K562 (cell line): ENCODE results near the gene PRKG1. TPM values are rescaled to one million over a fixed set of nuclear protein-coding genes. Genes with fewer than 3 reads are reported as not detected.
"Not testable (repeated sequence)": the region's sequence is repeated elsewhere in the genome, so short reads cannot be mapped to it uniquely, and the experiment has no call there.

Source experiments
- ATAC-seq: fragments of 200-7000 bp; cut with Tn5 transposase; 3 replicates; pipeline ENCODE4 v1.9.1; 2020; ENCODE audit warnings: moderate library complexity
- BruUV-seq: library from RNA; stranded (reverse); fragments of 400-500 nt; replicated peaks from 2 replicates; lab custom pipeline; 2021; lab: Mats Ljungman, UMichigan
- CTCF ChIA-PET: fragments of 300-600 bp; formaldehyde crosslinking; extraction: SDS; loops from one replicate; lab custom pipeline; 2021; ENCODE audit warnings: low intra/inter-chr PET ratio; lab: Yijun Ruan, JAX
- POLR2A ChIA-PET: fragments of 300-600, 350-650 bp; sonication (Branson Sonifier 250); formaldehyde crosslinking; extraction: SDS; loops from one replicate; lab custom pipeline; 2021; ENCODE audit warnings: antibody characterized with exemption, inconsistent platforms; lab: Yijun Ruan, JAX
- DNase-seq, 4 experiments: peaks; one replicate each; pipeline versions ENCODE4 v3.0.0 to v3.0.0-alpha.2; 2011 to 2018; ENCODE audit warnings: low spot score in 3 of 4, mixed read lengths in 3 of 4; ENCODE audit errors: extremely low read depth in 1 of 4
- FAIRE-seq: peaks from 2 replicates; lab custom pipeline; 2011; peaks lifted over from hg19 to GRCh38; lab: Jason Lieb, UNC
- H2AFZ ChIP-seq: 2 replicates; pipeline ENCODE4 v1.6.0; 2011; ENCODE audit warnings: low read depth, low read length, control low read depth, inconsistent platforms
- H3K27ac ChIP-seq: fragments of 200-600 bp; 3 replicates; pipeline ENCODE4 v1.8.0; 2011; ENCODE audit warnings: low read depth, mild to moderate bottlenecking, control low read depth, inconsistent platforms, low read length, moderate library complexity, mixed read lengths; ENCODE audit errors: extremely low read depth
- H3K27me3 ChIP-seq, 2 experiments: fragments of 300-600 bp in 1 of 2; 2 replicates in 1 of 2; 3 replicates in 1 of 2; pipeline versions ENCODE4 v1.6.0 to v1.8.0; 2011; ENCODE audit warnings: inconsistent platforms in 2 of 2, low read length in 2 of 2, mild to moderate bottlenecking in 1 of 2, mixed read lengths in 1 of 2, moderate library complexity in 1 of 2; ENCODE audit not compliant: control insufficient read depth in 2 of 2, insufficient read depth in 2 of 2
- H3K36me3 ChIP-seq: fragments of 300-600 bp; 3 replicates; pipeline ENCODE4 v1.8.0; 2011; ENCODE audit warnings: mild to moderate bottlenecking, low read length, inconsistent platforms; ENCODE audit not compliant: control insufficient read depth, insufficient read depth
- H3K4me1 ChIP-seq, 2 experiments: fragments of 200-600 bp in 1 of 2; replicated peaks in 1 of 2; 2 replicates in 1 of 2; 3 replicates in 1 of 2; pipeline versions ENCODE4 v1.5.1 to v1.8.0; 2011; ENCODE audit warnings: inconsistent platforms in 2 of 2, low read length in 2 of 2, mild to moderate bottlenecking in 1 of 2, mixed read lengths in 1 of 2, moderate library complexity in 1 of 2; ENCODE audit not compliant: control insufficient read depth in 2 of 2, insufficient read depth in 2 of 2
- H3K4me2 ChIP-seq: 2 replicates; pipeline ENCODE4 v1.6.1; 2011; ENCODE audit warnings: low read length, control low read depth, inconsistent platforms, mixed read lengths; ENCODE audit not compliant: insufficient read depth
- H3K4me3 ChIP-seq: fragments of 200-600 bp; sonication (generic), shearing (Covaris generic); 2 replicates; pipeline ENCODE4 v1.5.1; 2016; ENCODE audit warnings: control low read depth, inconsistent platforms
- H3K79me2 ChIP-seq: fragments of 200-600 bp; 3 replicates; pipeline ENCODE4 v1.8.0; 2011; ENCODE audit warnings: low read length, inconsistent platforms; ENCODE audit not compliant: control insufficient read depth, insufficient read depth
- H3K9ac ChIP-seq, 2 experiments: 2 replicates each; pipeline versions ENCODE4 v1.6.0 to v1.6.1; 2011; ENCODE audit warnings: low read depth in 2 of 2, low read length in 2 of 2, control low read depth in 1 of 2, inconsistent platforms in 1 of 2, mild to moderate bottlenecking in 1 of 2, mixed read lengths in 1 of 2; ENCODE audit not compliant: insufficient read depth in 1 of 2
- H3K9me1 ChIP-seq: one replicate; pipeline ENCODE4 v1.6.0; 2011; ENCODE audit warnings: inconsistent platforms, mild to moderate bottlenecking, low read length, moderate library complexity; ENCODE audit not compliant: control insufficient read depth, insufficient read depth
- H3K9me3 ChIP-seq: replicated peaks from 2 replicates; pipeline ENCODE4 v1.5.1; 2011; ENCODE audit warnings: low read depth, low read length, inconsistent platforms; ENCODE audit not compliant: control insufficient read depth, insufficient read depth
- H4K20me1 ChIP-seq: replicated peaks from 2 replicates; pipeline ENCODE4 v1.6.1; 2011; ENCODE audit warnings: low read length, inconsistent platforms, mixed read lengths; ENCODE audit not compliant: control insufficient read depth, insufficient read depth
- JUND ChIP-seq, 2 experiments: IDR thresholded peaks; 2 replicates in 1 of 2; 3 replicates in 1 of 2; pipeline ENCODE4 v1.6.1; 2011; ENCODE audit warnings: borderline replicate concordance in 2 of 2, low read depth in 2 of 2, low read length in 2 of 2, improper control_type of control experiment in 1 of 2, missing biosample characterization in 1 of 2, missing genetic modification characterization in 1 of 2, missing genetic modification reagents in 1 of 2
- RFX5 ChIP-seq: IDR thresholded peaks from 2 replicates; pipeline ENCODE4 v1.6.1; 2011; ENCODE audit warnings: low read depth, mild to moderate bottlenecking, improper control_type of control experiment, low read length
- WGBS: fragments of 100-300 bp; shearing (Covaris generic); methylation state at CpG from one replicate; pipeline ENCODE4 v1.1.6; 2016; ENCODE audit warnings: low coverage, mixed read lengths; ENCODE audit not compliant: insufficient coverage; ENCODE audit errors: missing lambda C conversion rate; 5-methylcytosine and 5-hydroxymethylcytosine counted together
- in situ Hi-C: fragments of 300-500 bp; cut with MboI; formaldehyde crosslinking; loops from 4 replicates; pipeline ENCODE4 v1.15.0; 2018; ENCODE audit warnings: inconsistent platforms, mixed read lengths
- intact Hi-C: fragments of 100-400 bp; cut with micrococcal nuclease; formaldehyde crosslinking; loops from 2 replicates; pipeline ENCODE4 v1.14.2; 2022
- polyA plus RNA-seq, 8 experiments: library from polyadenylated mRNA; depleted of rRNA in 4 of 8; stranded (reverse) in 5 of 8; unstranded in 3 of 8; fragments of >200 nt; fragmentation: Nextera tagmentation in 2 of 8; fragmentation: Illumina TruSeq in 1 of 8; extraction: Ambion mirVana in 2 of 8; extraction: Trizol in 1 of 8; gene quantifications; 2 replicates each; pipeline versions ENCODE4 v1.2.1 to v1.2.3, GENCODE V29; 2011 to 2014; ENCODE audit warnings: inconsistent platforms in 1 of 8, missing spikeins in 1 of 8
- total RNA-seq, 7 experiments: library from RNA; depleted of rRNA in 6 of 7; stranded (reverse); fragments of >200 nt in 6 of 7; fragmentation: Illumina TruSeq in 2 of 7; extraction: Trizol in 2 of 7; gene quantifications; 2 replicates each; pipeline versions ENCODE4 v1.2.1 to v1.2.3, GENCODE V29; 2011 to 2021; ENCODE audit warnings: low replicate concordance in 1 of 7
- TF ChIP-seq, protein P1 (sequence below): fragments of 450-650 bp; IDR thresholded peaks from one replicate; pipeline ENCODE4 v1.6.1; 2018; ENCODE audit warnings: mild to moderate bottlenecking, moderate library complexity; ENCODE audit not compliant: partially characterized antibody

Gene PRKG1
- total and polyA plus RNA-seq, 9 of the 15 experiments (the other 6 are each of a cell fraction or from before 2014, with no cell fraction given), result 0.22 TPM; not detected in 8

- TF ChIP-seq, protein P1, sequence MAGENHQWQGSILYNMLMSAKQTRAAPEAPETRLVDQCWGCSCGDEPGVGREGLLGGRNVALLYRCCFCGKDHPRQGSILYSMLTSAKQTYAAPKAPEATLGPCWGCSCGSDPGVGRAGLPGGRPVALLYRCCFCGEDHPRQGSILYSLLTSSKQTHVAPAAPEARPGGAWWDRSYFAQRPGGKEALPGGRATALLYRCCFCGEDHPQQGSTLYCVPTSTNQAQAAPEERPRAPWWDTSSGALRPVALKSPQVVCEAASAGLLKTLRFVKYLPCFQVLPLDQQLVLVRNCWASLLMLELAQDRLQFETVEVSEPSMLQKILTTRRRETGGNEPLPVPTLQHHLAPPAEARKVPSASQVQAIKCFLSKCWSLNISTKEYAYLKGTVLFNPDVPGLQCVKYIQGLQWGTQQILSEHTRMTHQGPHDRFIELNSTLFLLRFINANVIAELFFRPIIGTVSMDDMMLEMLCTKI, result no peak
- TF ChIP-seq JUND (IDR thresholded peaks at IDR 0.05; ENCODE audit: borderline replicate concordance, low read depth, low read length), result no peak
- TF ChIP-seq JUND (tag; IDR thresholded peaks at IDR 0.05; ENCODE audit: borderline replicate concordance, low read depth, low read length), result no peak
- TF ChIP-seq RFX5, result no peak
Measured at GRCh38 chr10:51574248-51575048, 500.2 kb downstream of the PRKG1 start (continued).

DNA sequence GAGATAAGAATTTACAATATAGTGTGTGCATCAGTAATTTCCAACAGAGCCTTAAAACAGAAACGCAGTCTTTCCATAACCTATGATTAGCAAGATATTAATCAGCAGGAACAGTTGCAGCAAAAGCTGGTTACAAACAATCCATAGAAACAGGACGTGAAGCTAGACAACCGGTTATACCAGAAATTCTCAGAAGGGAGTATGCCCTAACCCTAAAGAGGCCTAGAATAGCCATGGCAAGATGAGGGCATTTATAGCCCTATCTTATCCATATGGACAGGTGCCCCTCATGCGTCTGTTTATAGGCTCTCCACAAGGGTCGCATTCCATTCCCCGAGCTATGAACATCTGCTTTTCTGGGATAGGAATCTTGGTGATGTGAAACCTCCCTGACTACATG, 506.9 kb downstream of the PRKG1 start:
- in situ Hi-C loops, POLR2A ChIA-PET, BruUV-seq: not testable (repeated sequence)

More for the DNA sequence above, 506.9 kb downstream of the PRKG1 start:
- H4K20me1 ChIP-seq, H3K27me3 ChIP-seq, ATAC-seq, H3K4me2 ChIP-seq, H3K9me3 ChIP-seq, H3K9ac ChIP-seq, H3K9me1 ChIP-seq, FAIRE-seq, H2AFZ ChIP-seq, H3K4me1 ChIP-seq, H3K36me3 ChIP-seq, intact Hi-C loops, H3K4me3 ChIP-seq, H3K27ac ChIP-seq, H3K79me2 ChIP-seq, DNase-seq, CTCF ChIA-PET: not testable (repeated sequence)
- WGBS, result 3% methylated on average over 6 of the region's 6 CpGs
